ENCODE measurements around the gene TEKT4.
A peak's percentile ranks its signal among the peaks of the same experiment; 100 is the strongest.
"Not testable (repeated sequence)": the region's sequence is repeated elsewhere in the genome, so short reads cannot be mapped to it uniquely, and the experiment has no call there.

TEKT4 gene

DNA sequence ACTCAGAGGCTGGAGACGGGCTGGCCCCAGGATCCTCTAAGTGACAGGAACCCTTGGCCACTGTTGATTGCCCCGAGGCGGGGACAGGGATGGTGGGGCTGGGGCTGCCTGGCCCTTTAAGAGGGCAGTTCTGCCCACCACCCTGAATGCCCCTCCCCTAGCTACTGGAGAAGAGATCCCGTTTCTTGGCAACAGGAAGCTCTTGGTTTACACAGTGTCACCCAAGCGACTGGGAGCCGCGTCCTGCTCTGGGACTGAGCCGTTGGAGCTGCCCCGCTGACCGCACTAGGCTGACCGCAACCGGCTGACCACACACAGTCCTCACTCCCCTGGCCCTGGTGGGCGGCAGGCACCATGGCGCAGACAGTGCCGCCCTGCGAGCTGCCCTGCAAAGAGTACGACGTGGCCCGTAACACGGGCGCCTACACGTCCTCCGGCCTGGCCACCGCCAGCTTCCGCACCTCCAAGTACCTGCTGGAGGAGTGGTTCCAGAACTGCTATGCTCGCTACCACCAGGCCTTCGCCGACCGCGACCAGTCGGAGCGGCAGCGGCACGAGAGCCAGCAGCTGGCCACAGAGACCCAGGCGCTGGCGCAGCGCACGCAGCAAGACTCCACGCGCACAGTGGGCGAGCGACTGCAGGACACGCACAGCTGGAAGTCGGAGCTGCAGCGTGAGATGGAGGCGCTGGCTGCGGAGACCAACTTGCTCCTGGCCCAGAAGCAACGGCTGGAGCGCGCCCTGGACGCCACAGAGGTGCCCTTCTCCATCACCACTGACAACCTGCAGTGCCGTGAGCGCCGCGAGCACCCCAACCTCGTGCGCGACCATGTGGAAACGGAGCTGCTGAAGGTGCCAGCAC lies at the start of gene TEKT4:
TSS of gene TEKT4 (plus strand) at position 205 of the 862 bp plus-strand sequence. CDS start at position 355, 150 bp downstream.
- DNase-seq, result no peak

GRCh38 chr2:94839224-94839623 lies 32.0 kb upstream of the TEKT4 start:
- DNase-seq, result not testable (repeated sequence)

DNA sequence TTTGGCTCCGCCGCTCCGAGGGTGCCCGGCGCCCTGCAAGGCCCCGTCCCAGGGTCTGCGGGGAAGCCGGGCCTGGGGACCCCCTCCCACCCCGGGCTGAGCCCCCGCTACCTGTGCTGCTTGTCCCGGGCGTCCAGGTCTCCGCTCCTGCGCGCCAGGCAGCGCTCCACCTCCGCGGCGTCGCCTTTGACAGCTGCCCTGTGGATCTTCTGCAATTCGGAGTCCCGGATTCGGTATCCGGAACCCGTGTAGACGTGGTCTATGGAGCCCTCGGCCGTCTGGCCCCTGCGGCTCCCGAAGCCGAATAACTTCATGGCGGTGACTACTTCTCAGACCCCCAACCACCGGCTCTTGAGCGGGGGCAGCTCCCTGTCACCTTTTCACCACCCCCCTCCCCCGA lies 14.4 kb upstream of the TEKT4 start:
- not testable (repeated sequence) for DNase-seq

DNA sequence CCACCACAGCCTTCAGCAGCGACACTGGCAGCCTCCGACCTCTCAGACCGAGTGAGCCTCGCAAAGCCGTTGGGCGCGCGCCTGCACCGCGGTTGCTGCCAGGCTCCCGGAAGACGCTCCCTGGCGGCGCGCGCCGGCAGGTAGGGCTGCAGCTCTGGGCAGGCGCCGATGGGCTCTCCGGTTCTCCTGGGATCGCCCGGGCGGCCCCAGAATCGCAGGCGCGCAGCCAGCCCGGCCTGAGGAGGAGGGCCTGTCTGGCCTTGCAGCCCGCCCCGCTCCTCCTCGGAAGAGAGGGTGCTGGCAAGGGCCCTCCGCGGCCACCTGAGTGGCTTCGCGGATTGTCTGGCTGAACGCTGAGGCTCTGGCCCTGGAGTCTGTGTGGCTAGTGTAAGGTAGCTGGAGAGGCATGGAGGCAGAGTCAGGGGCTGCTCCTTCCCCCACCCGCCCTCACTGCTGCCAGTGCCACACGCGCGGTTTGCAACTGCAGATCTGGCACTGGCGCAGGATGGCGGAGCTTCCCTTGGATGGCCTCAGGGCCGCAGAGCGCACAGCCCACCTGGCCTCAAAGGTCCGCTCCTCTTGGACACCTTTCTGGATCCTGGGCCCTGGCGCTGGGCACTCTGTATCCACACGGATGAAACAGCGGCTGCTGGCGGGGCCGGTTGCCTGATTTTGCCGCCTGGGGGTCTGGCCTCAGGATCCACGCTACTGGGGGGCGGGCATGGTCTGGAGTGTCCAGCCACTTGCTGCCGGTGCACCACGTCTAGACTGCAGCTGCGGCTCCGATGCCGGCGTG lies 13.7 kb upstream of the TEKT4 start:
- DNase-seq, result not testable (repeated sequence)

DNA sequence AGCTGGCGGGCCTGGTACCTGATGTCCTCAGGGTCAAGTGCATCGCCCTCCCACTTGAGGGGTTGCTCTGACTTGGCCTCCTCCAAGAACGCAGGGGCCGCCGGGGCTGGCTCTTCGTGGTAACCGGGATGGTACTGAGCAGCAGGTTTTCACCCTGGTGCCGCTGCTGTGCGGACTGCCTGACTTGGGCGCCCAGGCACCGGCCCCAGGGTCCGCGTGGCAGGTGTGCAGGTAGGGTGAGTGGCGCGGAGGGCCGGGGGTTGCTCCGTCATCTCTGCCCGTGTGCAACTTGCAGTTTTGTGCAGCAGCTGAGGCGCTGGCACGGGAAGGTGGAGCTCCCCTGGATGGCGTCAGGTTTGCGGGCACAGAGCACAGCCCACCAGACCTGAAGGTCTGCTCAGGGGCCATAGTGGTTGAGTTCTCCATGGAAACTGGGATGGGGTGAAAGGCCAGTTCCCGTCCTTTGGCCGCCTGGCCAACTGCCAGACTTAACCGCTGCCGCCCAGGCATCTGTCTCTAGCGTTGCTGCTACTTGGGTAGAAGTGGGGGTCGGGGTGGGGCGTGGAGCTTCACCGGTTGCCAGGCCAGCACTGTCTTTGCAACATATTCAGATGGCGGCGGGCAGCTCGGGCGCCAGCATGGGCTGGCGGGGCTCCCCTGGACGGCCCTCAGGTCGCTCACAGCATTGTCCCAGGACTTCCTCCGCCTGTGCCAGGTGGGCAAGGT lies 12.9 kb upstream of the TEKT4 start:
- DNase-seq, result not testable (repeated sequence)

GRCh38 chr2:94861308-94862152 lies 9.7 kb upstream of the TEKT4 start:
- no peak for DNase-seq

DNA sequence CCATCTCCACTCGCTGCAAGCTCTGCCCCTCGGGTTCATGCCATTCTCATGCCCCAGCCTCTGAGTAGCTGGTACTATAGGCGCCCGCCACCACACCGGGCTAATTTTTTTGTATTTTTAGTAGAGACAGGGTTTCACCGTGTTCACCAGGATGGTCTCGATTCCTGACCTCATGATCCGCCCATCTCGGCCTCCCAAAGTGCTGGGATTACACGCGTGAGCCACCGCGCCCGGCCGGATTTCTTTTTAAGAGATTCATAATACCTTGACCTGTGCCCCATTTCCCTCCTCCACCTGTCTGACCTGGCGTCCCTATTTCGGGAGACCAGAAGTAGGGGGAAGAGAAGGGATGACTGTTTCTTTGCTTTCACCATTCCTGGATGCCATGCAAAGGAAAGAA lies 8.3 kb upstream of the TEKT4 start:
- DNase-seq, result not testable (repeated sequence)

GRCh38 chr2:94869131-94869530 lies 2.1 kb upstream of the TEKT4 start:
- no peak for DNase-seq

- DNase-seq, result no peak
Observed at GRCh38 chr2:94869552-94870439, 1.4 kb upstream of the TEKT4 start.

DNA sequence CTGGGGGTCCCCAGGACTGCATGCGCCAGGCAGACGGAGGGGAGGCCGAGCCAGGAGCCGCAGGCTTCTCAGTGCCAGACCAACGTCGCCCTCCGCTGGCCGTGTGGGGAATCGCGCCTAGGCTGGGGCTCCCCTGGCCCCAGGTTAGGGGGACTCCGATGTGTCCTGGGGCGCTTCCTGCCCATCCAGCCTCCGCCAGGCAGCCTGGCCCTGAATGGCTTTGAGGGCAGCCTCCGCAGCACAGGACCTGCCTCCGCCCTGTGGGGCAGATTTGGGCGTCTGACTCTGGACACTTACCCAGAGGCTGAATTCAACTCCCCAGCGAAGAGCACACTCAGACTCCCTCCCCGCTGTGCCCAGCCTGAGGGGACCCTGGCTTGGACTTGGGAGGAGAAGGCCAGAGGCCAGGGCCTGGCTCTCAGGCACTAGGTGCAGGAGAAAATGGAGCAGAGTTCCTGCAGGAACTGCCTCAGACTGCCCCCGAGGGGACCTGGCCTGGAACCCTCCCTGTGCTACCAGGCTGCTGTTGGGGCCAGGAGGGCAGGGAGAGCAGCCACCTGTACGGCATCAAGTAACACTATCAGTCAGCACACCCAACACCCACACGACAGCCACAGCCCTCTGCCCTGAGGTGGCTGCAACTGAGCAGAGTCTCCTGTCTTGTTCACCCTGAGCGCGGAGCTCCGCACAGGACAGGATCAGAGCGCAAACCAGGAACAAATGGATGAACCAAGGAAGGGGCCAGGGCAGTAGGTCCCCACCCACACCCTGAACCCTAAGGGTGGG lies 597 bp upstream of the TEKT4 start:
- DNase-seq, result no peak

DNA sequence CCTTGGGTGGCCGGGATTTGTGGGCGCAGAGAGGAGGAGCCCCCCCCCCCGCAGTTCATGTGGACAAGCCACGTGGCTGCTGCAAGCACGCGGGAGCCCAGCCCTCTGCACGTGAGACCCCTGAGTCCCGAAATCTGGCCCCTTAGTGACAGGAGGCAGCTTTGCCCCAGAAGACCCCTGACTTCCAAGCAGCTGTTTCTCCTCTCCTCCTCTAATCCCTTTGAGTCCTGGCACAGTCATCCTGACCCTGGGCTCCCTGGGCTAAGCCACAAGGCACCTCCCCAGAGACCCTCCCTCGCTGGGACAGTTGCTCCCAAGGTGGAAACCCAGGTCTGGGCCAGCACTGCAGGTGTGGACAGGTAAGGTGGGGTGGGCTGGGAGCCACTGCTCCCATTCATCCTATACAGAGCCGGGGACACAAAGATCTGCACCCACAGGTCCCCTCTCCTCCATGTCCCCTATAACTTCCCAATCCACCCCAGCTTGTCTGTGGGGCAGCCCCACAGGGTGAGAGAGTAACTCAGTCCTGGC lies 923 bp downstream of the TEKT4 start:
- DNase-seq, result no peak

DNA sequence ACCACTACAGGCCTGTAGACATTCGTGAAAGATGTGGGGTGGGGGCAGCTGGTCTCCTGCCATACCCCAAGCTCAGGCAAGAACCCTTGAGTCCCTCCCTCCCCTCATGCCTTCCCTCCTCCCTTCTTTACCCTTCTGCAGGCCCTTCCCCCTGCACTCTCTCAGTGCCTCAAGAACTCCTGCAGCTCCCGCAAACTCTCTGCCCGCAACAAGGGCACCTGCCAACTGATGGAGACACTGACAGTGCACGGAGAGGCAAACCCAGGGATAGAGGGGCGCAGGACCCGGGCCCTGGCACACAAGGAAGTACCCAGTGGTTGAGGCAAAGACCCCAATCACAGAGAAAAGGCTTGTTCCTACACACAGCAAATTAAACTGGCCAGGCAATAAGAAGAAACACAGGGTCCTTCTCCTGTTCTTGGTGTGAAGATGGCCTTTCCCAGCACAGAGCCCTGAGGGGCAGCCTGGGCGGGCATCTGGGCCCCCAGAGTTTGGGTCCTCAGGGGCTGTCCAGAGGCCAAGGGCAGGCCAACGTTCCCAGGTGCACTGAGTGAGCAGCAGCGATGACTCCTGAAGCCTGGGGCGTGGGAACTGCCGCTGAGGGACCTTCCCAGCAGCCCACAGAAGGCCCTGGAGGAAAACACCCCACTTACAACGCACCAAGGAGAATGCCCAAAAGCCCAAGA lies 1.6 kb downstream of the TEKT4 start:
- DNase-seq, result no peak

GRCh38 chr2:94873362-94874276 lies 2.4 kb downstream of the TEKT4 start:
- no peak for DNase-seq

GRCh38 chr2:94874277-94874997 lies 3.2 kb downstream of the TEKT4 start:
- DNase-seq, result peak; percentile 21

DNA sequence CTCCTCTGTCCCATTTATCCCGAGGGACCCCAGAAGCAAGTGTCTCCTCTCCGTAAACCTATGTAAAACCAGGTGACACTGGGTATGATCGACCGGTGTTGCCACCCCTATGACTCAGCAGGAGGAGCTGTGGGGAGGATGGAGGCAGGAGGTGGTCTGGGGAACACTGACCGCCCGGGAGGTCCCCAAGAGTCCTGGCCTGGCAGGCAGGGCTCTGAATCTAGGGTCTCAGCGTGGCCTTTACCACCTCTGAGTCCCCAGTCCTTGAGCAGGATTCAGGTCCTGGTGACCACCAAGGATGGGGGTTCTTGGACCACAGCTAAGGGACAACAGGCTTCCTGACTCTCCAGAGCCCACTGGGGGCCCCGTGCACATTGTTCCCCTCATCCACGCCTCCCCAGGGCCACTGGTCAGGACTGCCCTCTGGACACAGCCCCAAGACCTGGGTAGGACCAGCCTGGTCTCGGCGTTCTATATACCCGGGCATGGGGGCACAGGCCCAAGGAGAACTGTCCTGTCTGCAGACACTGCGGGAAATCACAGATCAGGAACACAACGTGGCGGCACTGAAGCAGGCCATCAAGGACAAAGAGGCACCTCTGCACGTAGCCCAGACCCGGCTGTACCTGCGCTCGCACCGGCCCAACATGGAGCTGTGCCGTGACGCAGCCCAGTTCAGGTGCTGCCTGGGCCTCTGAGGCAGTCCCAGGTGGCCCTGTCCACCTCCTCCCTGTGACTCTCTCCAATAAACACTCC lies 4.0 kb downstream of the TEKT4 start:
- DNase-seq, result no peak

DNA sequence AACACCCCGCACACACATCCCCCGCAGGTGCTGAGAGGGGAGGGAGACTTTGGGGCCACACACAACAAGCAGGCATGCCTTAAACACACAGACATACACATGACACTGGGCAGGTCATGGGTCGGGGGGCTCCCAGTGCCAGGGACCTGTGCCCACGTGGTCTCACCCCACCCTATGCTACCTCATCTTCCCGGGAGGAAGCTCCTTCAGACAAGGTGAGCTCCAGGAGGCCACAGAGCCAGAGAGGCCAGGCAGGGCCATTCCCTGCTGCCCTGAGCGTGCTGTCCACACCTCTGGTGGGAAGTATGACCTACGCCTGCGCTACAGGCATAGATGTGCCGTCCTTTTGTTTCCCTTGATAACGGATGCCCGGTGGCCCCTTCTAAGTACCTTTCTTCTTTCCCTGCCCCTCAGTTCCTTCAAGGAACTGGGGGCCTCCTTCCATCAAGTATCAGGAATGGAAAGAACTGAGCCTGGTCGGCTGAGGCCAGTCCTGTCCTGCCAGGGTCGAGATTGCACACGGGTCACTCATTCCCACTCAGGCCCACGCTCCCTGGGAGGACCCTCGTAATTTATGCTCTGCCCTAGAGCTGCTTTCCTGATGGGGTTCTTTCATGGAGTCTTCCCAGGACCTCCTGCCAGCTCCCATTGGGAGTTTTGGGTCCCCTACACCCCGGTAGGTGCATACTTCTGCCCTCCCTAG lies 4.7 kb downstream of the TEKT4 start:
- no peak for DNase-seq

Measured in fibroblast of skin of right biceps (primary cell).